Measurements from ENCODE around the gene GLP1R.

DNA sequence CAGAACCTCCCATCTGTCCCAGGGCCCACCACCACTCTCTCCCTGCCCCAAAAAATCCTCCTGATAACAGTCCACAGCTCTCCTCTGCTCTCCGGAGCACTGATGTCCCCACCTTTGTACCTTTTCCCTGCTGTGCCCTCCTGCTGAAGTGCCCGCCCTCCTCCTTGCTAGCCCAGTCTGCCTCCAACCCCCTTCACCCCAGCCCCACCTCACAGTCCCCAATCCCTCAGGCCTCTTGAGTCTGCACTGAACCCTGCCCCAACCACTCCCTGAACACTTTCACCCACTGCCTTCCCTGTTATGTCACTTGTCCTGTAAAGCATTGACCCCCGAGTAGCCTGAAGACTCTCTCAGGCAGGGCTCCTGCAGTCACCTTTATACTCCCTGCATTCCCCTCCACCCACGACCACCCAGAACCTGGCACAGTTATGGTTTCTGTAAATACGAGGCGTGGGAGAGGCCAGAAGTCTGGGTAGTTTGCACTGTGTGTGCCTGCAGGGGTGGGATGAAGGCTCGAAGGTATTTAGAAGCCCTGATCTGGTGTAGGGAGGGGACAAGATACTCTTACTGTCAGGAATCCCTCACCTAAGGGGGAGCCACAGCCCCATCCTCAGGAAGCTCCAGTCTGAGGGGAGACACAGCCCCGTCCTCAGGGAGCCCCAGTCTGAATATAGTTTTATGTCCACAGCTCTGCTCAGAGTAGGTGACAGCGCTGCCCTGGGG lies 5.4 kb downstream of the GLP1R start:
- TF ChIP-seq, protein P1, sequence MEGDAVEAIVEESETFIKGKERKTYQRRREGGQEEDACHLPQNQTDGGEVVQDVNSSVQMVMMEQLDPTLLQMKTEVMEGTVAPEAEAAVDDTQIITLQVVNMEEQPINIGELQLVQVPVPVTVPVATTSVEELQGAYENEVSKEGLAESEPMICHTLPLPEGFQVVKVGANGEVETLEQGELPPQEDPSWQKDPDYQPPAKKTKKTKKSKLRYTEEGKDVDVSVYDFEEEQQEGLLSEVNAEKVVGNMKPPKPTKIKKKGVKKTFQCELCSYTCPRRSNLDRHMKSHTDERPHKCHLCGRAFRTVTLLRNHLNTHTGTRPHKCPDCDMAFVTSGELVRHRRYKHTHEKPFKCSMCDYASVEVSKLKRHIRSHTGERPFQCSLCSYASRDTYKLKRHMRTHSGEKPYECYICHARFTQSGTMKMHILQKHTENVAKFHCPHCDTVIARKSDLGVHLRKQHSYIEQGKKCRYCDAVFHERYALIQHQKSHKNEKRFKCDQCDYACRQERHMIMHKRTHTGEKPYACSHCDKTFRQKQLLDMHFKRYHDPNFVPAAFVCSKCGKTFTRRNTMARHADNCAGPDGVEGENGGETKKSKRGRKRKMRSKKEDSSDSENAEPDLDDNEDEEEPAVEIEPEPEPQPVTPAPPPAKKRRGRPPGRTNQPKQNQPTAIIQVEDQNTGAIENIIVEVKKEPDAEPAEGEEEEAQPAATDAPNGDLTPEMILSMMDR (IDR thresholded peaks at IDR 0.05) = no peak
- TF ChIP-seq POLR2AphosphoS5 (IDR thresholded peaks at IDR 0.05; ENCODE audit: low read depth, low read length) = no peak
- TF ChIP-seq, protein P2, sequence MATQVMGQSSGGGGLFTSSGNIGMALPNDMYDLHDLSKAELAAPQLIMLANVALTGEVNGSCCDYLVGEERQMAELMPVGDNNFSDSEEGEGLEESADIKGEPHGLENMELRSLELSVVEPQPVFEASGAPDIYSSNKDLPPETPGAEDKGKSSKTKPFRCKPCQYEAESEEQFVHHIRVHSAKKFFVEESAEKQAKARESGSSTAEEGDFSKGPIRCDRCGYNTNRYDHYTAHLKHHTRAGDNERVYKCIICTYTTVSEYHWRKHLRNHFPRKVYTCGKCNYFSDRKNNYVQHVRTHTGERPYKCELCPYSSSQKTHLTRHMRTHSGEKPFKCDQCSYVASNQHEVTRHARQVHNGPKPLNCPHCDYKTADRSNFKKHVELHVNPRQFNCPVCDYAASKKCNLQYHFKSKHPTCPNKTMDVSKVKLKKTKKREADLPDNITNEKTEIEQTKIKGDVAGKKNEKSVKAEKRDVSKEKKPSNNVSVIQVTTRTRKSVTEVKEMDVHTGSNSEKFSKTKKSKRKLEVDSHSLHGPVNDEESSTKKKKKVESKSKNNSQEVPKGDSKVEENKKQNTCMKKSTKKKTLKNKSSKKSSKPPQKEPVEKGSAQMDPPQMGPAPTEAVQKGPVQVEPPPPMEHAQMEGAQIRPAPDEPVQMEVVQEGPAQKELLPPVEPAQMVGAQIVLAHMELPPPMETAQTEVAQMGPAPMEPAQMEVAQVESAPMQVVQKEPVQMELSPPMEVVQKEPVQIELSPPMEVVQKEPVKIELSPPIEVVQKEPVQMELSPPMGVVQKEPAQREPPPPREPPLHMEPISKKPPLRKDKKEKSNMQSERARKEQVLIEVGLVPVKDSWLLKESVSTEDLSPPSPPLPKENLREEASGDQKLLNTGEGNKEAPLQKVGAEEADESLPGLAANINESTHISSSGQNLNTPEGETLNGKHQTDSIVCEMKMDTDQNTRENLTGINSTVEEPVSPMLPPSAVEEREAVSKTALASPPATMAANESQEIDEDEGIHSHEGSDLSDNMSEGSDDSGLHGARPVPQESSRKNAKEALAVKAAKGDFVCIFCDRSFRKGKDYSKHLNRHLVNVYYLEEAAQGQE (IDR thresholded peaks at IDR 0.05; ENCODE audit: insufficient read depth in 1 of 2, low read depth in 2 of 2, low read length in 1 of 2) = no peak

All from Panc1 (cell line).